GM18867 (cell line): Measurements from ENCODE around the gene REXO5.
A peak's percentile ranks its signal among the peaks of the same experiment; 100 is the strongest.
"Not testable (repeated sequence)": the region's sequence is repeated elsewhere in the genome, so short reads cannot be mapped to it uniquely, and the experiment has no call there.

Experiments used
- ATAC-seq: cut with Tn5 transposase; IDR thresholded peaks from one replicate; pipeline ENCODE4 v1.9.1; 2021; ENCODE audit warnings: mild to moderate bottlenecking, moderate library complexity; ENCODE audit not compliant: unreplicated experiment

REXO5 gene

DNA sequence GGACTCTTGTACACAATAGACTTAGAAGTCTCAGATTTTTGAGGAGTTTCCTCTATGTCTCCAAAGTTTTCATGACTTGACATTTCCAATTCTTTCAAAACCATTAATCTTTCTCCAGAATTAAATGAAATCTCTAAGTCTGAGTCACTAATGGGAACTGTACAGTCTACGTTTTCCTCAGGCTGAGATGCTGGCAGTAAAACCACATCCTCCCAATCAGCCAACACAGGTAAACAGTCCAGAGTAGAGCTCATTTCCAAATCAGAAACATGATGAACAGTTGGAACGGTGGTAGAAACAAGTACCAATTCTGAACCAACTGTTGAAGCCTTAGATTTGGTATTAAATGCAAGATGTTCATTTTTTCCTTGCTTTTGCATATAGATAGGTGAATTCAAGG is 8.0 kb upstream of the REXO5 start:
- no peak for ATAC-seq

DNA sequence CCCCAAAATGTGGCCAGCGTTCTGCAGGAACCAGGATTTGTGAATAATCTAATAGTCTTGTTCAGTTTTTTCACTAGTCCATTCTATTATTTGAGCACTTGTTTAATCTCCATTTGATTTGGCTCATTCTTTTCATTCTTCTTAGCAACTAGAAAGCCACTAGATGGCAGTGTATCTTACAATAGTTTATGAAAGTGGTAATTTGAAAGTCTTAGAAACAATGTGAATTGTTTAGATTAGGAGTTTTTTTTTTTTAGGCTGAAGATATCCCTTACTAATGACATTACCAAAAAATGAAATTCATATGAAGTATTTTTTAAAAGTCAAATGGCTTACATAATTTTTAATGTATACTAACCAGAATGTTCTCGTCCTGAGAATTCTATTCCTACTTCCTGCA is 6.7 kb upstream of the REXO5 start:
- no peak for ATAC-seq

DNA sequence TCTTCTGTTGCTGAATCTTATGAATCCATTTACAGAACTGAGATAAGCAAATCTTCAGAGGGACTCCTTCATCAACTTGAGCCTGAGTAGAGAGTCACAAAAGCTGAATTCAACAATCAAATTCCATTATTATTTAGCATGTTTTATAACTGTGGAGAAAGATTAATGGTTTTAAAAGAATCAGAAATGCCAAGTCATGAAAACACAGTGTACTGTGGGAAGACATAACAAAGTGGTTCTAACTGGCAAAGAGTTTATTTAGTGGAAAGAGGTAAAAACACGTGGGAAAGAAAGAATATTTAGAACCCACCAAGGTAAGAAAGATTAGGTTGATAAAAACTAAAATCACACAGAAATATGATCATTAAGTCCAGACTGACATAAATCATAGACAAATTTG is 5.0 kb upstream of the REXO5 start:
- ATAC-seq = no peak

DNA sequence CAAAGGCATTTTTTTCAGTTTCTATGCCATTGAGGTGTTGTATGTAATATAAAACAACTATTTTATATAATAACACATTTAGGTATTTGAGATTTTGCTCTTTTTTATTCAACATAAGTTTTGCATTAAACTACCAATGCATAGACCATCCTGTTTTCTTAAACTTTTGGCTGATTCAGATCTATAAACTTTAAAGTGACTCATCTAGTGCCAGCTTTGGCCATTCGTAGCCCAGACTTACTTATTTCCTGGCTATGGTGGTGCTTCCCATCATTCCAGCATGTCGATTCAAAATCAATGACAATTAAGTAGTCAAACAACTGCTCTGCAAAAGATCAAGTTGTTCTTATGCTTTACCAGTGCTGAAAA is 3.2 kb upstream of the REXO5 start:
- no peak for ATAC-seq

DNA sequence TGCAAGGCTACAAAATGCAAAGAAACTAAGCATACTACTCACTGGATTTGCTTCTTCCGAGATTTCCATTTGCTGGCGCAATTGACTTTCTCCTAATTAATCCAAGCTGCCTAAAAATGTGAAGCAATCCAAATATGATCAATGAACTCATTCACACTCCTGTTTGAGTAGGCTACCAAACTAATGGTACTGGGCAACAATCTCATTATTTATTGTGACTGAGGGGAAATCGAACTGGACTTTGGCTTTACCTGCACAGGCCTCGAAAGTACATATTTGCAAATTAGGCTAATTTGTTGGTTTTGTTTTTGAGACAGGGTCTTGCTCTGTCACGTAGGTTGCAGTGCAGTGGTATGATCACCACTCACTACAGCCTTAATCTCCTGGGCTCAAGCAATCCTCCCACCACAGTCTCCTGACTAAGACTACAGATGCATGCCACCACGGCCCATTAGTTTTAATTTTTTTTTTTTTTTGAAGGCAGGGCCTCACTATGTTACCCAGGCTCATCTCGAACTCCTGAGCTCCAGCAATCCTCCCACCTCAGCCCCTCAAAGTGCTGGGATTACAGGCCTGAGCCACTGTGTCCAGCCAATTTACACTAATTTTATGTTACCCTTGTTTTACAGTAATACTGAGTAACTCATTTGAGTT is 2.6 kb upstream of the REXO5 start:
- ATAC-seq = no peak

DNA sequence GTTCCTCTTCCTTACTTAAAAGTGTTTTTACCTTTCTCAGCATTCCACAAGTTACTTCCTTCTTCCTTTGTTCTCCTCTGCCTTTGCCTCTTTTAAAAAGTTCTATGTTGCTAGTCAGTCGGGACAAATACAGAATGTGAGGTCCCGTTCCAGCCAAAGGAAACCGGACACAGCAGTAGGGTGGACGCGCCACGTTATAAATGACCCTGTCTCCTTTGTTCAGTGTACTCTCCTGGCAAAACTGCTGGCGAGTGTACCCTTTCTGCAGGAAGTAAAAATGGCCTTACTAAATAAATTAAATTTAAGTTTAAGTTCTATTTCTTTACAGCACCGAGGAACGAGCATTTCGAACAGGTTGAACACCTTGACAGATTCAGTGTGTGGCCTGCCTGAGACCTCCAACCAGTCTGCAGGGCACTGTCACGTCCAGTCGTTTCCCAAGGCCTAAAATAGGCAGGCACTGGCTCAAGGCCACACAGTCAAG is 601 bp upstream of the REXO5 start:
- not testable (repeated sequence) for ATAC-seq

DNA sequence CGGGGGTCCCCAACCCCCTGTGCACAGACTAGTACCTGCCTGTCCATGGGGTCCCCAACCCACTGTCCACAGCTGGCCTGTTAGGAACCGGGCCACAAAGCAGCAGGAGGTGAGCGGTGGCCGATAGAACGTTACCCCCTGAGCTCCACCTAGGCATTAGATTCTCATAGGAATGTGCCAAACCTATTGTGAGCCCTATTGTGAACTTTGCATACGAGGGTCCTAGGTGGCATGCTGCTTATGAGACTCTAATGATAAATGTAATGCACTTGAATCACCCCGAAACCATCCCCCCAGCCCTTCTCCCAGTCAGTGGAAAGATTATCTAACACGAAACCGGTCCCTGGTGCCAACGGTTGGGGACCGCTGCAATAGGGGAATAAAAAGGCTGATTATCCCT is 1.5 kb downstream of the REXO5 start:
- ATAC-seq = no peak

DNA sequence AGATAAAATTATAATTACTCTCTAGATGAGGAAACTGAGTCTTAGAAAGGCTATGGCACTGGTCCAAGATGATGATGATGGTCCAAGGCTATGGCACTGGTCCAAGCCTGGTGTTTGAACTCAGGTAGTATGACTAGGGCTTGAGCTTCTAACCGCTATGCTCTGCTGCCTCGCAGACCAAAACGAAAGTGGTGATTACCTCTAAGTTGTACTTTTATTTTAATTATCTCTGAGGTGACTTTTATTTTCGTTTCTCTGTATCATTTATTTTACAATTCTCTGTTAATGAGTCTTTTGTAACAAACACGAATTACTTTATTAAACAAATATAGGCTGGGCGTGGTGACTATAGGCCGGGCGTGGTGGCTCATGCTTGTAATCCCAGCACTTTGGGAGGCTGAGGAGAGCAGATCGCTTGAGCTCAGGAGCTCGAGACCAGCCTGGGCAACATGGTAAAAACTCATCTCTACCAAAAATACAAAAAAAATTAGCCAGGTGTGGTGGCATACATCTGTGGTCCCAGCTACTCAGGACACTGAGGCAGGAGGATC is 5.6 kb downstream of the REXO5 start:
- no peak for ATAC-seq

DNA sequence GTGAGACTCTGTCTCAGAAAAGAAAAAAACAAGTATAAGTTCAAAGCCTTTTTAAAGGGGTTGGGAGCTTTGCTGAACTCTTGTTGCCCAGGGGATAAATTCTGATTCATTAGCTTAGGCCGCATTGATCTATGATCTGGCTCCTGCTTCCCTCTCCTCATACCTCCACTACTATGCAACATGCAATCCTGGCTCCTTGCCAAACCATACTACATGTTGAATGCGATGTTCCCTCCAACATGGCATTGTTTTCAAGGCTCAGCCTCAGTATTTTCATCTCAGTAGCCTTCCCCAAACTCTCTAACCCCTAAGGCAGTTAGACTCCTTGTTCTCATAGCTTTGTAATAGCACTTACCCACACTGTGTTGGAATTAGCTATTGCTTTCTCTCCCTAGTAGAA is 6.2 kb downstream of the REXO5 start:
- ATAC-seq = no peak

DNA sequence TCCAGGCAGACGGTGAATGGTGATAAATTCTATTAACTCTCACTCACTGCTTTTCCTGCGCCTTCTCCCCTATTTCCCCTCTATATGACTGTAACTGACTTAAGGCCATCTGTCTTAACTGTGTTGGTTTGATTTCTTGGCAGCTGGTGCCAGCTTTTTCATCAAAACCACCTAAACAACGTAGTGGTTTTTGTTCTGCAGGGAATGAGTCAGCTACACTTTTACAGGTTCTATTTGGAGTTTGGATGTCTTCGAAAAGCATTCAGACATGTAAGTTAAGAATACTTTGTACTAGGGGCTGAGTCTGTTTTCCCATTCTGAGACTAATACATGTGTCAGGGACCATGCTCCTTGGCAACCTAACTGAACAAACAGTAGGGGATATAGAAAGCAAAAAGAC is 8.5 kb downstream of the REXO5 start:
- no peak for ATAC-seq

DNA sequence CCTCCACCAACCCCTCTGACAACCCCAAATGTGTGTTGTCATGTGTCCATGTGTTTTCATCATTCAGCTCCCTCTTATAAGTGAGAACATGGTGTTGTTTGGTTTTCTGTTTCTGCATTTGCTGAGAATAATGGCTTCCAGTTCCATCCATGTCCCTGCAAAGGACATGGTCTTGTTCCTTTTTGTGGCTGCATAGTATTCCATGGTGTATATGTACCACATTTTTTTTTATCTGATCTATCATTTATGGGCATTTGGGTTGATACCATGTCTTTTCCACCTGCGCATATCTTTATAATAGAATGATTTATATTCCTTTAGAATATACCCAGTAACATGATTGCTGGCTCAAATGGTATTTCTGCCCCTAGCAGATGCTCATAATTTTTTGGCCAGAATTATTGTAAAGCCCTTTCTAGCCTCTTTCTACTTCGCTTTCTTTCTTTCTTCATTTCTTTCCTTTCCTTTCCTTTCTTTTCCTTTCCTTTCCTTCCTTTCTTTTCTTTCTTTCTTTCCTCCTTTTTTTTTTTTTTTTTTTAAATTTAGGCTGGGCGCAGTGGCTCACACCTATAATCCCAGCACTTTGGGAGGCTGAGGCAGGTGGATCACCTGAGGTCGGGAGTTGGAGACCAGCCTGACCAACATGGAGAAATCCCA is 12.7 kb downstream of the REXO5 start:
- no peak for ATAC-seq

DNA sequence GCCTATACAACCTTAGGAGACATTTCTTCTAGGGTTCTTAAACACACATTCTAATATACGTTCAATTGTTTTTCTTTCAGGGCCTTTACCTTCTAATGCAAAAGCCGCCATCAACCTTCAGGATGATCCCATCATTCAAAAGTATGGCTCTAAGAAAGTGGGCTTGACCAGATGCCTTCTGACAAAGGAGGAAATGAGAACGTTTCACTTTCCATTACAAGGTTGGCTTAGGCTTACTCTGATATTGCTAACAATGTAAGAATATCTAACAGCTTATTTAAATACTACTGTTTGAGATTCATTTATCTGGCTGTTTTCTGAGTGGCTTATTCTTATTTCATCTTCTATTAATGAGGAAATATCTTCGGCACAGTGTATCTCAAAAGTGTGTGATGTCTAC is 15.4 kb downstream of the REXO5 start:
- no peak for ATAC-seq

DNA sequence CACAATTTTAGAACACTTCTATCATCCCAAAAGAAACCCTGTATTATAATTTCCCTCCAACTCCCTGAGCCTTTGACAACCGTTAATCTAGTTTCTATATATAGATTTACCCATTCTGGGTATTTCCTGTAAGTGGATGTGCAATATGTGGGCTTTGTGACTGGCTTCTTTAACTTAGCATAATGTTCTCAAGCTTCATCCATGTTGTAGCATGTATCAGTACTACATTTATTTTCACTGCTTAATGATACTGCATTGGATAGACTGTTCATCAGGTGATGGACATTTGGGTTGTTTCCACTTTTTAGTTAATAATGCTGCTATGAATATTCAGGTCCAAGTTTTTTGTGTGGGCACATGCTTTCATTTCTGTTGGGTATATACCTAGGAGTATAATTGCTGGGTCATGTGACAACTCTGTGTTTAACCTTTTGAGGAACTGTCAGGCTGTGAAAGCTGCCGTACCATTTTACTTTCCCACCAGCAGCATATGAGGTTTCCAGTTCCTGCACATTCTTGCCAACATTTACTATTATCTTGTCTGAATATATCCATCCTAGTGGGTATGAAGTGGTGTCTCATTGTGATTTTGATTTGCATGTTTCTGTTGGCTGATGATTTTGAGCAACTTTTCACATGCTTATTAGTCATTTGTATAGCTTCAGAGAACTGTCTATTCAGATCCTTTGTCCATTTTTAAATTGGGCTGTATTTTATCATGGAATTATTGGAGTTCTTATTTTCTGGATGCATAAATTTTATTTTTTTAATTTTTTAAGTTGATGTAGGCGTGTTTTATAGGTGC is 16.4 kb downstream of the REXO5 start:
- ATAC-seq = no peak

DNA sequence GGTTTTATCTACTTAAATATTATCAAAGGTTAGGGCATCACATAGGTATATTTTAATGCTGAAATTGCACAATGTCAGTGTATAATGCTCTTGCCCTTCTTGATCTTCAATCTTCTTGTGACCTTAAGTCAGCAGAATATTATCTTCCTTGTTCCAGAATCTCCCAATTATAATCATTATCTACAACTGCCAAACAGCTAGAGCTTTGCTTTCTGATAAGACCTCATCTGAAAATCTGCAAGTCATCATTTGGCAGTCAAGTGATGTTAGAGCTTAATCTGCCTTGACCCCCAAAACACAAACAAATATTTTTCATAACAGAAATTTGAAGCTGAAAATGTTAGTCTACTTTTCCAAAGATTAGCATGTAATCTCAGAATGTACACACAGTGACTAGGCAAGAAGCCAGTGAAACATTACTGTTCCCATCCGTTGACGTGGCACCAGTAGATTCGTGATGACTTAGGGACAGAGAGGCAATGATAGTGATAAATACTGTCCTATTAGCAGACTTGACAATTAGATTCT is 19.8 kb downstream of the REXO5 start:
- no peak for ATAC-seq

DNA sequence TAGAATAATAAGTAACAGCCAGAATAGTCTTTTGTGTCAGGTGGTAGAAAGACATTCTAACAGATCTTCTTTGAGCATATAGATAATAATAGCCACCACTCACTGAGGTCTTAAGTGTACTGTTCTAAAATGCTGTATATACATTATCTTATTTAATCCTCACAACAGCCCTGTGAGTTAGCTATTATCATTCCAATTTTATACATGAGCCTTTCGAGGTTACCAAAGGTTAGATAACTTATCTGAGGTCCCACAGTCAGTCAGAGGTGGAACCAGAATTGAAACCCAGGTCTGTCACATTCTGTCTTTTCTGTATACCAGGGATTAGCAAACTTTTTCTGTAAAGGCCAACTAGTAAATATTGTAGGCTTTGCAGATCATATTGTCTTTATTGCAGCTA is 23.2 kb downstream of the REXO5 start:
- no peak for ATAC-seq

DNA sequence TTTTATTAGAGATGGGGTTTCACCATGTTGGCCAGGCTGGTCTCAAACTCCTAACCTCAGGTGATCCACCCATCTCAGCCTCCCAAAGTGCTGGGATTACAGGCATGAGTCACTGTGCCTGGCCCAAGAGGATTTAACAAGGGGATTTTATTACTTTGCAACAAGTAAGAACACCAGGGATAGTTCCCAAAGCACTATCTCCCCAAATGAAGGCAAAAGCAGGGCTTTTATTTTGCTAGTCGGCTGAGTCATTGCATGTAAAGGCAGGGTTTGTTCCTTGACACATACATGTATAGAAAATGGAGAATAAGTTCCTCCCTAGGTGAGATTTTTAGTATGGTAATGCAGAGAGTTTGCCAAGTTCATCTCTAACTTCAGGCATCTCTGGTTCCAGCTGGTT is 24.0 kb downstream of the REXO5 start:
- ATAC-seq = no peak

DNA sequence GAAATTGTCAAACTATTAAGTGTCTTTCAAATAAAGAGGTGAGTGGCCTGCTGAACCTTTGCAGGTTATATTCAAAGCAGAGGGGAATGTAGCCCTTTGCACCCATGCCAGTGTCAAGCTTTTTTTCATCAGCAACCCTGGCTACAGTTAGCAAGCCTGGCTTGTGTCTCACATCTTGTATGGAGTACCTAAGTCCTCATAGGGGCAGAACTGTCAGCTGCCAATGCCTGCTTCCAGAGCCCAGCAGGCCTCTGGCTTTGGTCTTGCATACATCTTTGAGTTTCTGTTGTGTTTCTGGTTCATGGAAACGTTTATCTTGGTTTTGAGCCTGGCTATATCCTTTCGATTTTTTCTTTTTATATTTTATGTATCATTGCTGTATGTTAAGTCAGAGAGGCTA is 26.8 kb downstream of the REXO5 start:
- no peak for ATAC-seq

DNA sequence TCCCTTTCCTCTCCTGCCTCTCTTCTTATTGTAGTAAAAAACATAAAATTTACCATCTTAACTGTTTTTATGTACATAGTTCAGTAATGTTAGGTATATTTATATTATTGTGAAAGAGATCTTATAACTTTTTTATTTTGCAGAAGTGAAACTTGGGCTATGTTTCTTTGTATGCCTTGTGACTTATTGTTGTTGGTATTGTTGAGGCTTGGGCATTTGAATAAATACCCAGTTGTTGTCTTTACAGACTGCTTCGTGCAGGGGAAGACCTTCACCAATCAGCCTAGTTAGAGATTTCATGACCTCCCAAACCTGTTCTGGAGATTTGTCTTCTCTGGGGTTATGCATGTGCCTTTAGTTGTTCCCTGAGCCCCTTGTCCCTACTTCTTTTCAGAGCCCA is 31.9 kb downstream of the REXO5 start:
- ATAC-seq = peak; percentile 67

DNA sequence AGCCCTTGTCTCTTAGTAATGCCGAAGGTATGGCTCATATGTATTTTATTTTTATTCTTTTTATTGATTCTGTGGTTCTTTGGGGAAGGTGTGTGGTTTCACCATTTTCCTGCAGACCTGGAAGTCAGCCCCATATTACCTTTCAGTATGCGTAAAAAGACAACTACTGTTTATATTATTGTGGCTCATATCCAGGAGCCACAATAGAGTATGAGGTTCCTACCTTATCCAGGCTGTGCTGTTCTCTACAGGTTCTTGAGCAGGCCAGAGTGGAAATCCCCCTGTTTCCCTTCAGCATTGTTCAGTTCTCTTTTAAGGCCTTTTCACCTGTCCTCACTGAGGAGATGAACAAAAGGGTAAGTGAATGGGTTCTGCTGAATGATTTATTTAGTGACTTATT is 33.2 kb downstream of the REXO5 start:
- ATAC-seq = no peak

DNA sequence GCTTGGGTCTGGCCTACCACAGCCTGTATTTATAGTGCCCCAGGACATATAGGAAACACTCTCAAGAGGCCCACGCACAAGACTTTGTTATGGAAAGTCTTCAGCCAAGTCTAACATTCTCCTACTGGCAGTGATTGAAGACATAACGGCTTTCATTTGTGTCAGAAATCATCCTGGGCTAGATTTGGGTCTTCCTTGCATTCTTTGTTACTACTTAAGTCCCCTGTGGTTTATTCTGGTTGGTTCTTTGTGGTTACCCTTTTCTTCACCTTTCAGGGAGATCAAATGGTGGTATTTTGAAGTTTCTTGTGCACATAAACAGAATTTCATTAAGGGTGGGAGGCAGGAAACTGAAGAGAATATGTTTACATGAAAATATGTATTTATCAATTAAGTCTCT is 37.7 kb downstream of the REXO5 start:
- ATAC-seq = no peak

DNA sequence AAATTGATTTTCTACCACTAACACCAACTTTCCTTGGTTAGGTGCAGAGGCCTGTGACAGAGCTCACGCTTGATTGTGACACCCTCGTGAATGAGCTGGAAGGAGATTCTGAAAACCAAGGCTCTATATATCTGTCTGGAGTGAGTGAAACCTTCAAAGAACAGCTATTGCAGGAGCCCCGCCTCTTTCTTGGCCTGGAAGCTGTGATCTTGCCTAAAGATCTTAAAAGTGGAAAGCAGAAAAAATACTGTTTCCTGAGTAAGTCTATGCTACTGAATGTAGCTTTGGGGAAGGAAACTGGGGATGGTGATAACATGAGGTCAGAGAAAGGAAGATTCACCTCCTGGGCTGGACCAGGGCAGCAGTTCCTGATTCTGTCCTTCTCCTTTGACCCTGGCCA is 38.3 kb downstream of the REXO5 start:
- ATAC-seq = no peak

DNA sequence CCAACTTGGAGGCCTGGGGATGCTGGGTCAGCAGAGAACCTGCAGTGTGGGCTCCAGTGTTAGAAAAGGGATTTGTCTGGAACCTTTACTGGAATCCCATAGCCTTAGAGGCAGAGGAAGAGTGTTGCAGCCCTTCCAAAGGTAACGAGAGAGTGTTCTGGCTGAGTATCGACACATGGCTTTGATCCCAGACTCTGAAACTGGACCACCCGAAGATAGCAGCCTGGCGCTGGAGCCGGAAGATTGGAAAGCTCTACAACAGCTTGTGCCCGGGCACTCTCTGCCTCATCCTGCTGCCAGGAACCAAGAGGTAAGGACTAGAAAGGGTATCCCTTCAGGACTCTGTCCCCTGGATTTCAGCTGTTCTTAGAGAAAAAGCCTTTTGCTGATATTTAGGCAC is 39.7 kb downstream of the REXO5 start:
- no peak for ATAC-seq
